Activated CD8-positive, alpha-beta memory T cell treated with anti-CD3 and anti-CD28 coated beads for 48 hours (primary cell): ENCODE data around the gene SELPLG.
"Not testable (repeated sequence)": the region's sequence is repeated elsewhere in the genome, so short reads cannot be mapped to it uniquely, and the experiment has no call there.

Experiments
- DNase-seq, 3 experiments: peaks; one replicate each; pipeline ENCODE4 v3.0.0-alpha.2; 2020; ENCODE audit warnings: low read depth in 2 of 3, low spot score in 2 of 3

Gene SELPLG

DNA sequence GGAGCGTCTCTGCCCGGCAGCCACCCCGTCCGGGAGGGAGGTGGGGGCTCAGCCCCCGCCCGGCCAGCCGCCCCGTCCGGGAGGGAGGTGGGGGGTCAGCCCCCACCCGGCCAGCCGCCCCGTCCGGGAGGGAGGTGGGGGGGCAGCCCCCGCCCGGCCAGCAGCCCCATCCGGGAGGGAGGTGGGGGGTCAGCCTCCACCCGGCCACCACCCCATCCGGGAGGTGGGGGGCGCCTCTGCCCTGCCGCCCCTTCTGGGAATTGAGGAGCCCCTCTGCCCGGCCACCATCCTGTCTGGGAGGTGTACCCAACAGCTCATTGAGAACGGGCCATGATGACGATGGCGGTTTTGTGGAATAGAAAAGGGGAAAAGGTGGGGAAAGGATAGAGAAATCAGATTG is 22.6 kb upstream of the SELPLG start:
- DNase-seq, result not testable (repeated sequence)

DNA sequence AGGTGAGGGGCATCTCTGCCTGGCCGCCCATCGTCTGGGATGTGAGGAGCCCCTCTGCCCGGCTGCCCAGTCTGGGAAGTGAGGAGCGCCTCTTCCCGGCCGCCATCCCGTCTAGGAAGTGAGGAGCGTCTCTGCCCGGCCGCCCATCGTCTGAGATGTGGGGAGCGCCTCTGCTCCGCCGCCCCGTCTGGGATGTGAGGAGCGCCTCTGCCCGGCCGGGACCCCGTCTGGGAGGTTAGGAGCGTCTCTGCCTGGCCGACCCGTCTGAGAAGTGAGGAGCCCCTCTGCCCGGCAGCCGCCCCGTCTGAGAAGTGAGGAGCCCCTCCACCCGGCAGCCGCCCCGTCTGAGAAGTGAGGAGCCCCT is 22.1 kb upstream of the SELPLG start:
- DNase-seq, result not testable (repeated sequence)

DNA sequence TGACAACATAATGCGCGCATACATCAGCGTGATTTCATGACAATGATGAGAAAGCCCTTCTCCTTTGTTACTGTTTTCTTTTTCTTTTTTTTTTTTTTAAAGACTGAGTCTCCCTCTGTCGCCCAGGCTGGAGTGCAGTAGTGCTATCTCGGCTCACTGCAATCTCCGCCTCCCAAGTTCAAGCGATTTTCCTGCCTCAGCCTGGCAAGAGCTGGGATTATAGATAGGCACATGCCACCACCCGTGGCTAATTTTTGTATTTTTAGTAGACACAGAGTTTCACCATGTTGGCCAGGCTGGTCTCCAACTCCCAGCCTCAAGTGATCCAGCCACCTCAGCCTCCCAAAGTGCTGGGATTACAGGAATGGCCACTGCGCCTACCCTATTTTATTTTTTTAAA is 20.9 kb upstream of the SELPLG start:
- not testable (repeated sequence) for DNase-seq

DNA sequence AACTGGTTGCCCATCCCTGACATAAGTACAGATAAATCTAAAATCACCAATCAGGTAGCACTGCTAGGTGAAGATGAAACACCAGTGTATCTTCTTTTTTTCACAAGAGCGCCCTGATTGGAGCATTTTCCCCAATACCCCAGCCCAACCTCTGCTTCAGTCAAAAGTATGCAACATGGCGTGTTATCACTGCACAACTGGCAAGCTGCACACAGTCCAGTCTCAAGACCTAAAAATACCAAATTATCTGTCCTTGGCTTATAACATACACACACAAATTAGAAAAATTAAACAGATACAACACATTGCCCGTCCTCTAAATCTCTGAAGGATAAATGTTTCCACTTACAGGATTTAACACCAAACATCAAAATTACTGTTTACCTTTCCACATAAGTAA is 20.2 kb upstream of the SELPLG start:
- no peak for DNase-seq

DNA sequence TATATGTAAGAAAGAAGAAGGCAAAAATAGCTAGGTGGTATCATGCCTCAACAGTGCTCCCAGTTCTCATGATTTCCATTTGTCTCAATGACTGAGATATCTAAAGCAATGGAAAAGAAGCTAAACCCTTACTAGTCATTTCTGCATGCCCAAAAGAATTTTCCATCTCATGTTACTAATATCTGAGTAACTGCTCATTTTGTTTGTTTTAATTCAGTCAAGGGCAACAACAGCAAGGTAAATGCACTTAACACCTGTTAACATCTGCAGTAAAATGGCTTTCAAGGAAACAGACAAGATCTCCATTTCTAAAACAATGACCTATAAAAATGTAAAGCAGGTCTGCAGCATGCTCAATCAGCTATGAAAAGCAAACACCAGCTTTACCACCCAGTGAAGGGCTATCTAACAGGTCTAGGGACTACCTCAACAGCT is 19.4 kb upstream of the SELPLG start:
- DNase-seq, result no peak

DNA sequence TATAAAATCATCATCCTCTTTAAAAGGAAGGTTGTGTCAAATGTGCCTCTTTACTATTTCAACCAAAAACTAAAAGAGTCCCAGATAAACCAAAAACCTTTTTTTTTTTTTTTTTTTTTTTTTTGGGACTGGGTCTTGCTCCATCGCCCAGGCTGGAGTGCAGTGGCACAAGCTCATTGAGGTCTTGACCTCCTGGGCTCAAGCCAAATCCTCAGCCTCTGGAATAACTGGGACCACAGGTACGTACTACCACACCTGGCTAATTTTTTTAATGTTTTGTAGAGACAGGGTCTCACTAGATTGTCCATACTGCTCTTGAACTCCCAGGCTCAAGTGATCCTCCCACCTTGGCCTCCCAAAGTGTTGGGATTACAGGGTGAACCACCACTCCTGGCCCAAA is 16.4 kb upstream of the SELPLG start:
- no peak for DNase-seq

DNA sequence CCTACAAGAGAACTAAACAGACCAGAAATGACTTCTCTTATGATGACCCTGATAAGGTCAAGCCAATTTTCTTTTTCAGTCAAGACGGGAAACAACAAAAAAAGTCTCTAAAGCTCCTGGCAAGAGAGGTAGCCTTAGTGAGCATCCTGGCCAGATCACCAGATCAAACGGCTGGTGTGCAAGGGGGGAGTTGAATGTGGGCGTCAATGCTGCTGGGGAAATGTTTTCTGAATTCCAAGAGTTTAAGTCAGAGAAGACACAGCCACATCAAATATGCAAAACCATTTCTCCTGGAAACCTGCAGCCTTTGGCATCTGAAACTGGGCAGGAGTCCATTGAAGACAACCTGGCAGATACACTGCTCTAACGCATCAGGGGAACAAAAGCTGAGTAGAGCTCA is 16.0 kb upstream of the SELPLG start:
- no peak for DNase-seq

DNA sequence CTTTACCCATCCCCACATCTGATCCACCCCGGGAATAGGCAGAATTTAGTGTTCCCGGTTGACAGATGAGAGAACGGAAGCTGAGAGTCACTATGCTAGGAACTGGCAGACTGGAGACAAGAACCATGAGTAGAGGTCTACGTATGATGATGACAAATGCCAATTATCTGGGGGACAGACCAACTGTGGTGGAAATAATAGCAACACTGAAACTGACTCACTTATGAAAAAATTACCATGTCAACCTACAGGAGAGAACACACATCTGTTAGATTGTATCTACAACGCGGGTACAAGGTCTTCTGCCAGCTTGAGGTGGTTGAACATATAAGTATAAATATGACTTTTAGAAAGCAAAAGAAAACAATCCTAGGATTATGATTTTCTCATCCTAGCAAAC is 15.4 kb upstream of the SELPLG start:
- no peak for DNase-seq

DNA sequence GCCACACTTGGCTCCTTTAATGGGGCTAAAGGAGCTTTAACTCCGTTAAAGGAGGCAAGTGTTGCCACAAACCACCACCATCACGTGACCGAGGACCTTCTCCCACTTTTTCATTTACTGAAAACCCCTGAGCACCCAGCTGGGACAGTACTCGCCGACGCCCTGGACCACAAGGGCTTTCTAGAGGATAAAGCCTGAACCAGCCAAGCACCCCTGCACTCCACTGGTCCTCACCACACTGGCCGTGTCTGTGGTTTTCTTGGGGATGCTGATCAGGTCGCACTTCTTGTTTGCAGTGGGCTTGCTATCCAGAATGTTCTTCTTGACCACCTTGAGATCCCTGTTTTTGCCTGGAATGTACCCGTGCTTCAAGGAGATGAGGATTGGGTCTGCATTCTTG is 14.7 kb upstream of the SELPLG start:
- DNase-seq, result no peak

DNA sequence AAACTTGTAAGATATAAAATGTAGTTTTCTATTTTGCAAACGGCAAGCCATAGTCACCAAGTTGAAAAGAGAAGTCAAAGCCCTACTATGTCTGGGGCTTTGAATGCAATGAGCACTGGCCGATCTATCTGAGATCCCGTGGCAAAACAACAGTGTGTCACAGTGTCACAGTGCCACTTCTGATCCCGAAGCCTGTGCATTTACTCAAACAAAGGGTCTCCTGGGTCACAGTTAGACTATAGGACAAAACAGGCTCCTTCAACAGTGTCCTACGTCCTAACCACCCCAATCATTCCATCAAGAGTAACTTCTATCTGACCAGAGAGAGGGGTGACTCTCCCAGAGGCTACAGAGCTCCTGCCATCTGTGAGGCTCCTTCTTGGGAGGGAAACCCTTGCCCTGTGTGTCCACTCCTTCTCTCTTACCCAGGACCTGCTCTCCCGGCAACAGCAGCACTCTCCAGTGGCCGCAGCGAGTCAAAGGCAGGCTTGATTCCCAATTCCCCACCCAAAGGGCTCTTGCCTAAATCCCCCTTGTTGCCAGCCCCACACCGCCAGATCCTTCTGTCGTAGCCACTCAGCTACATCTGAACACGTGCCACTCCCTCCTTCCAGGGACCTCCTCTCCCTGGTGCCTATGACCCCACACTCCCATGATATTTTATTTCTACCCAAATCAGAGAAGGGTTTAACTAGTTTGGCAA is 14.0 kb upstream of the SELPLG start:
- no peak for DNase-seq

DNA sequence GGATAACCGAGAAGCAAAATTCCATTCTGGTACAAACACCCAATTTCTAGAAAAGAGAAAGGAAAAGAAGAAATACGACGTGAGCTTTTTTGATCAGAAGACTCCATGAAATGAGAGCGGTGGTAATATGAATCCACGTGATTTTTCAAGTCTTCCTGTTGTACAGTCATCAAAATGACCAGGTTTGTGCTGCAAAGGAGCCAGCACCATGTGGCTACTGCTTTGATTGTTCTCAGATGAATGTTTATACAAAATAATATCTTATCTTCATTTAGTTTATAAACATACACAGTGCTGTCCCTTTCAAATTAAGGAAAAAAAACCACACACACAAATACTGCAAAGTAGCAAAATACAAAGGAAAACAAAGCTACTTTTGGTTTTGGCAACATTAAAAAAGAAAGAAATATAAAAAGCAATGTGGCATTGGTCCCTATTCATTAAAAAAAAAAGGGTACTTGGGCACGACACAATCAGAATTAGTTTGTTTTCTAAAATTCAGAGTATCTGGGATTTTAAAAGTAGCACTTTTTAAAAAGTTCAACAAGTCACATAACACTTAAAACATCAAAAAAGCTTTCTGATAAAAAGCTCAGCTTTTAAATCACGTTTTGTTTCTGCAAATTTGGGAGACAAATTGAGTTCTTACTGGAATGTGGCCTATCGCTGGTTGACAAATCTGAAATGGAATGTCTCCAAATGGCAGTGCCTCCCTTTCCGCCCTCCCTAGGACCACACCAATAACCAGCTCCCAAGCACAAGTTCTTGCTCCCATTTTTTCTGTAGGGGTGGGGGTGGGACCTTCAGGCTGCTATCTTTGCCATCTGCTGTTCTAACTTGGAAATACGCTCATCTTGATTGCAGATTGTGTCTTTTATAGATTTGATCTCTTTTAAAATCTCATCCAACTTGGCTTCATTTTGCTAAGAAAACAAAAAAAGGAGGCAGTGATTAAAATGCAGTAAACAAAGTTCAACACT is 13.2 kb upstream of the SELPLG start:
- no peak for DNase-seq

DNA sequence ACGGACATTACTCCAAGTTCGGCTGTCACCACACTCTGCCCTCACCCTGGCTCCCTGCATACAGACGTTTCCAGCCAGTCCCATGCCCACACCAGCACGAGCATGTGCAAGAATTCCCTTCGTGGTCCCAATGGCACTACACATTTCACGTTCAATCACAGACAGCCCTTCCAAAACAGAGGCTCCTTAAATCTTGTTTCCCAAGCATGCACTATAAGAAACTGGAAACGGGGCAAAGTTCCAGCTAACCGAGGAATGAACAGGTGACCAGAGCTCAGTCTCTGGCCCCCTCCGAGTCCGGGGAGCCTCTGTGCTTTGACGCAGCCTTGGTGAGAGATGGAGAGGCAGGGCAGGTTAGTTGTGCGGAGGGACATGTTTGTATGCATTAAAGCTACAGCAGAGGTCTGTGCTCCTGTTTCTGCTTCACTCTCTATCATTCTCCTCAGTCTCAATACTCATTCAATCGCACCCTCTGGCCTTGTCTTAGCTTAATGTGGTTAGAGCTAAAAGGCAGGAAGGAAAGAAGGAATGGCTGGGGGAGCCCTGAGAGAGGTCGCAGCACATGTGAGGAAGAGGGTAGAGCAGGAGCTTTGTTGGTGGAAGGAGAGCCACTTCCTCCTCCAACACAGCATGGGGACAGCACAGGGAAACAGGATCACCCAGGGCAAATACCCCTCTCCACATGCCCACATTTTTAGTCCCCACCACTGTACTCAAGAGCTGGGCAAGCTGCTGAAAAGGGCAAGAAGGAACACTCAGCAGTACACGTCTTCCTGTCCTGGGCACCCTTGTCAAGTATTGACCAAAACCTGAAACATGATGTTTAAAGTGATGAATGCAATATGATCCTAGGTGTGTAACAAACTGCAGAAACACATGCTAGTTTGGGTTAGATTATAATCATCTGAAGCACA is 12.2 kb upstream of the SELPLG start:
- DNase-seq, result no peak

DNA sequence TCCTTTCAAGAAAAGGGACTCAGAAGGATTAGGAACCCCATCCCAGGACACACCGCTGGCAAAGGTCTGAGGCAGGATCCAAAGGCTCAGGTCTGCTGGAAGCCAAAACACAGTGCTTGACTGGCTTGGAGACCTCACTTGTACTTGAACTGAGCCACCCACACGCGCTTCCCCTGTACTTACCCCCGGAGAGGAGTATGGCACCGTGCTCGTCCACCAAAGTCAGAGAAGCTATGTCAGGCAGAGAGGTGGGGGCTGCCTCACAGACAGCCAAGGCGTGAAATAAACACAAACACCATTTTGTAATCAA is 11.1 kb upstream of the SELPLG start:
- no peak for DNase-seq

DNA sequence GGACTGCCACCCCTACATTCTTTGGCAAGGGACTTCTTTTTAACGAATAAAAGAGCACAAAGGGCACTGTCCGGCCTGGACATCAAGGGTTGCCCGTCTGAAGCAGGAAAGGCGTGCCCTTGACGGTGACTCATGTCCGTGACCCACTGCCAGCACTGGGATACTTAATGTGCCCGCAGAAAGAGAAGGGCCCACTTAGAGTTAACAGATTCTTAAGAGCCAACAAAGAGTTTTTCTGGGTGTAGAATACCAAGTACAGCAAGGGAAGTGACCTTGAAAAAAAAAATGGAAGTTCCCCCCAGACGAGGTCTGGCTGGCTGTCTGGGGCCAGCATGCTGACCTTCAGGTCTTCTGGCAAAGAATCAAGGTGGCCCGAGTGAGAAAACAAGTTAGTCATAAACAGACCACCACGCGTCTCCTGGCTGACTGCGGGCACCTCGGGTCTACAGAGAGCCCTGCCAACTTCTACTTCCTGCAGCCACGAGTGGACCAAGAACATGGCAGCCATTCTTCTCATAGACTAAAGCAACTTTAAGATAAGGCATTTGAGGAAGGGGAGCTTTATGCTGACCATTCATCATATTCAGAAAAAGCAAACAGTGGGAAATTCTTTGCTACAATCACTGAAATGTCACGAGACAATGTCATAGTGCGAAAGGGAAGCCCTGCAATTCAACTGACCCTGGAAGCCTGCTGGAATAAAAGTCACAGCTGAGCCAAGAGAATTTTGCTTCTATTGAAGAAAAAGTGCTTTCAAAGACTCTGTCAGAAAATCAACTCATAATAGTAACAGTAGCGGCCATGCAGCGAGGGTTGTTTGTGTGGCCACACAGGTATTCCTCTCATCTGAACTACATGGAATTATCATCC is 10.5 kb upstream of the SELPLG start:
- no peak for DNase-seq

DNA sequence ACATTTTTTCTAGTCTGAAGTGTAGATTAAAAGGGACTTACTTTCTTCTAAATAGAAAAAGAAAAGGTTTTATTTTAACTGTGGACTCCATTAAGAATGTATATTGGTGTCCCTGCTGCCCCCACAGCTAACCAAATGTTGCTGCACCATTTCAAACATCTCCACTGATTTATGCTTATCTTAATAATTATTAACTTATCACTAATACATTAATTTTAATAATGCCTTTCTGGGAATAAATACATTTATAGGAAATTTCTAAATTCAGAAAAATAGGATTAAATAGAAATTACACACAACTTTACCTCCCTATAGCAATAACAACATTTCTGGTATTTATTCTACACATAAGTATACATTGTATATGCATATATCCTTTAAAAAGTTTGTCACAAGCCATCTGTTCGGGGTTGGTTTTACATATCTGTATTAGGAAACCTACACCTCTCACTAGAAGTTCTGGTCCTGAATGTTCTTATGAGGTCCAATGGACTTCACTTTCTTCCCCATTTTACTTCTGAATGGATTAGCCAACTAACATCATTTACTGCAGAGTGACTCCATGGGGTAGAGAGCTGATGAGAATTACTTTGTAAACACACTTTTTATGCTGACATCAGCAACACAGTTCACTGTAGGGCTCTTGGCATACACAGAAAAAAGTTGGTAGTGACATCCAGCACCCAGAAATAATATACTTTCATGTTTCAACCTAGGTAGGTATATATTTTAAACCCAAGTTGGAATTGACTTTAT is 9.4 kb upstream of the SELPLG start:
- no peak for DNase-seq

DNA sequence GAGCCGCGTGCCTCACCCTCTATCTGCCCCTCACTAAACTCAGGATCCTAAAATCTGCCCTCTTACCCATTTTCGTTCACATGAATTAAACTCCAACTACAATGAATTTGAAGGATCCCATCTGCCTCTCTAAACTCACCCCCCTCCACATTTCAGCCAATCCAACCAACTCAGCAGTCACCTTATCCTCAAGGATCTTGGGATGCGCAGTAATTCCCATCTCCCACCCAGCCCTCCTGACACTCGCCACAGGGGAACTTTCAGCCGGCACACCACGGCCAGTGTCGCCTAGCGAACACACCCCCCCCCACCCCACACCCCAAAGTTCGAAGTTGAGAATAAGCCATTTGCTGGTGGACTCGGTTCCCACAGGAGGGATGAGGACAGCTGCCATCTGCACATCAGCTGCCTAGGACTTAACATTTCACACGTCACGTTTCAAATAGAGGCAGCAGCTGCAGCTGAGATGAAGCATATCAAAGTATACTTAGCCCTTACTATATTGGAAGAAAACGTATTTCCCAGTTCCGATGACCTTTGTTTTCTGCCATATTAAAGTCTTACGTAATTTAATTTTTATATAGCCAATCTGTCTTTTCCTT is 8.7 kb upstream of the SELPLG start:
- no peak for DNase-seq

DNA sequence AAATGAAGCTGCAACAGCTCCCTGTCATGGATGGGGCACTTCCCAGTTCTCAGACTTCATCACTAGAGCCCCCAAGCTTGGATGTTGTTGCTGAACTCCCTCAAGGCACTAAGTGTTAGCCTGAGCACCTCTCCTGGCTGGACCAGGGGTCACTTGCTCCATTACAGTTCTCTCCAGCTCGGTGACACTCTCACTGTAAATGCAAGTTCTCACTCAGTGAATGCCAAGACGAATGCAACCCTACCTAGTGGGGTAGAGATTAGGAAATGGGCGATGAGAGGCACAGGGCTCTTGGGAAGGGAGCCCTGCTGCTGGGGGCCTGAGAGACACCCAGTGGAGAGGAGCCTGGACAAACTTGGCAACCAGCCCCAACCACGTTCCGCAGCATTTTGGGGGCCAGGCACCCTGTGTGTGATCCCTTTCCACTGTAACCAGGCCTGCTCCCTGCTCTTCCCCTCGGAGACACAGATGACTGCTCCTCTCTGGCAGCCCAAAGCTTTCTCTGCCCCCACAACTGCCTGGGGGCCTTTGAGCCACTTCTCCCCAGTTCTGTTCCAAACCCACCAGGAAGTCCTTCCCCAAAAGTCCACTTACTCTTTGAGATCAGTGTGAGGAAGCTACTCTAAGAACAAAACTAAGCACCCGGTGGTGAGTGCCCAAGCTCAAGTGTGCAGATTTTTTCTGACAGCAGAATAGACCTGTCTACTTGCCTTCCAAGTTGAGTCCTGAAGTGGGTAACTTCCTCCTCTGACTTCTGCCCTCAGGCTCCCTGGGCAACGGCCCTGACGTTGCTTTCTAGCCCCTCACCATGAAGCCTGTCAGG is 8.0 kb upstream of the SELPLG start:
- no peak for DNase-seq

DNA sequence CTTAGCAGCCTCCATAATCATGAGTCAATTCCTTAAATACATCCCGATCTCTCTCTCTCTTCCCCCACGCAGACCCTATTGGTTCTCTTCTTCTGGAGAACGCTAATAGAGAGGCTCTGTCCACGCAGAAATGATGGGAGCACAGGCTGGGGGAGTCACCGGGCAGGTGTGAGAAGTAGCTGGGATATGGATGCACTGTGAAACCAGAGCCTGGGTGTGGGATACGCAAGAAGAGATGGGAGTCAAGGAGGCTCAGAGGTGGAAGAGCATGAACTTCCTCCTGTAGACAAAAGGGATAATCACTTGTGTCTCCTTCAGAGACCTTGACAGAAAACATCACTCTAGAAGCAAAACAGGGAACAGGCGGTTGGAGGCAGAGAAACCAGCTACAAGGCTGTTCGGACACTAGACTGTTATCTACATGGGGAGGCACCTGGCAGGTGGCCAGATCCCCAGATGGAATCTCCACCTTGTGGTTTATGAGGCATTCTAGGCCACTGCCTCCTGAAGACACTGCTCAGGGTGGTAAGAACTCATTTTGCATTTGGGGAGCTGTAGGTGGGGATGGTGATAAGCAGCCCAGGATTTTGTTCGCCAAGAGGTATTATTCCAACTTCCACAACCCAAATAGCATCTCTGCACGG is 7.2 kb upstream of the SELPLG start:
- DNase-seq, result no peak
